ENCODE data around the gene CSTA. TPM values are rescaled to one million over a fixed set of nuclear protein-coding genes. Genes with fewer than 3 reads are reported as not detected.

Gene CSTA
- total and polyA plus RNA-seq, 2 donors, result 10.0 to 12.4 TPM

- Histone ChIP-seq H3K27ac (ENCODE audit: low read depth) (no peak overlapping the region), H3K4me1 (ENCODE audit: insufficient read depth) (no peaks in the 10 kb centered on the region), H3K4me3 (ENCODE audit: low read depth, low read length) (no peak overlapping the region), H3K36me3 (ENCODE audit: insufficient read depth) (no peaks in the 10 kb centered on the region)
- no peak for DNase-seq (ENCODE audit: extremely low spot score)
- 98% methylated on average over 1 of the region's 1 CpG for WGBS
Observed at GRCh38 chr3:122374034-122374433, 49.0 kb downstream of the CSTA start.

- Histone ChIP-seq H3K4me1 (ENCODE audit: insufficient read depth) (no peaks in the 10 kb centered on the region), H3K4me3 (ENCODE audit: low read depth, low read length) (no peak overlapping the region), H3K36me3 (ENCODE audit: insufficient read depth) (no peaks in the 10 kb centered on the region), H3K27ac (ENCODE audit: low read depth) (no peak overlapping the region)
- no peak for DNase-seq (ENCODE audit: extremely low spot score)
- WGBS, result 74% methylated on average over 4 of the region's 4 CpGs
Observed at GRCh38 chr3:122377975-122378374, 52.9 kb downstream of the CSTA start.

- DNase-seq (ENCODE audit: extremely low spot score), result peak; percentile 69
- Histone ChIP-seq H3K27ac (ENCODE audit: low read depth) (peak within 1 kb of the TSS; percentile 83), H3K36me3 (ENCODE audit: insufficient read depth) (no peaks in the 10 kb centered on the region), H3K4me3 (ENCODE audit: low read depth, low read length) (peak within 1 kb of the TSS; percentile 68), H3K4me1 (ENCODE audit: insufficient read depth) (peaks cover 2% of the 10 kb centered on the region)
- under 1% methylated on average over 31 of the region's 31 CpGs for WGBS
Observed at GRCh38 chr3:122382888-122383666, 58.0 kb downstream of the CSTA start, which contains the start of gene MIX23. Gene MIX23, minus strand, starts transcription at chr3:122383231. Its CDS starts 7 bp downstream, at chr3:122383224.

- peaks cover 2% of the 10 kb centered on the region for H3K4me1 ChIP-seq (ENCODE audit: insufficient read depth)
- DNase-seq (ENCODE audit: extremely low spot score), result peak; percentile 69
- under 1% methylated on average over 52 of the region's 52 CpGs for WGBS
- H3K4me3 ChIP-seq (ENCODE audit: low read depth, low read length), result peak within 1 kb of the TSS; percentile 68
- H3K27ac ChIP-seq (ENCODE audit: low read depth), result peak within 1 kb of the TSS; percentile 83
- no peaks in the 10 kb centered on the region for H3K36me3 ChIP-seq (ENCODE audit: insufficient read depth)
Observed at GRCh38 chr3:122383771-122384697, 59.0 kb downstream of the CSTA start, which contains the start of gene FAM162A. Gene FAM162A, plus strand, starts transcription at chr3:122384182. Its CDS starts 84 bp downstream, at chr3:122384266.

- H3K4me3 ChIP-seq (ENCODE audit: low read depth, low read length), result no peak overlapping the region
- no peak overlapping the region for H3K27ac ChIP-seq (ENCODE audit: low read depth)
- H3K4me1 ChIP-seq (ENCODE audit: insufficient read depth), result peaks cover 2% of the 10 kb centered on the region
- 82% methylated on average over 3 of the region's 3 CpGs for WGBS
- H3K36me3 ChIP-seq (ENCODE audit: insufficient read depth), result no peaks in the 10 kb centered on the region
- DNase-seq (ENCODE audit: extremely low spot score), result no peak
Observed at GRCh38 chr3:122387709-122388108, 62.7 kb downstream of the CSTA start.

GRCh38 chr3:122389197-122389596 is 64.1 kb downstream of the CSTA start:
- no peak for DNase-seq (ENCODE audit: extremely low spot score)
- no peak overlapping the region for H3K27ac ChIP-seq (ENCODE audit: low read depth)
- no peak overlapping the region for H3K4me3 ChIP-seq (ENCODE audit: low read depth, low read length)
- peaks cover 2% of the 10 kb centered on the region for H3K4me1 ChIP-seq (ENCODE audit: insufficient read depth)
- H3K36me3 ChIP-seq (ENCODE audit: insufficient read depth), result no peaks in the 10 kb centered on the region

- Histone ChIP-seq H3K4me1 (ENCODE audit: insufficient read depth) (peaks cover 2% of the 10 kb centered on the region), H3K36me3 (ENCODE audit: insufficient read depth) (no peaks in the 10 kb centered on the region), H3K4me3 (ENCODE audit: low read depth, low read length) (no peak overlapping the region), H3K27ac (ENCODE audit: low read depth) (no peak overlapping the region)
- 87% methylated on average over 4 of the region's 4 CpGs for WGBS
- DNase-seq (ENCODE audit: extremely low spot score), result no peak
Observed at GRCh38 chr3:122389892-122390291, 64.8 kb downstream of the CSTA start.

GRCh38 chr3:122390665-122391064 is 65.6 kb downstream of the CSTA start:
- WGBS, result 46% methylated on average over 4 of the region's 4 CpGs

More at GRCh38 chr3:122390665-122391064, 65.6 kb downstream of the CSTA start:
- no peak for DNase-seq (ENCODE audit: extremely low spot score)
- Histone ChIP-seq H3K4me3 (ENCODE audit: low read depth, low read length) (no peak overlapping the region), H3K27ac (ENCODE audit: low read depth) (peak overlapping the region; percentile 47), H3K4me1 (ENCODE audit: insufficient read depth) (peaks cover 2% of the 10 kb centered on the region), H3K36me3 (ENCODE audit: insufficient read depth) (peaks cover under 1% of the 10 kb centered on the region)

Other genes with a start within 250 kb of the CSTA start
- gene CASR, start 141.6 kb upstream of the CSTA start, total RNA-seq, result 0.74 TPM
- gene CASR, start 141.6 kb upstream of the CSTA start, polyA plus RNA-seq, result 0.25 TPM
- gene MIX23, start 58.0 kb downstream of the CSTA start, total RNA-seq, result 40.0 TPM
- 13.1 TPM for gene MIX23, start 58.0 kb downstream of the CSTA start, polyA plus RNA-seq
- gene FAM162A, start 58.9 kb downstream of the CSTA start, total RNA-seq, result 24.2 TPM
- gene FAM162A, start 58.9 kb downstream of the CSTA start, polyA plus RNA-seq, result 85.1 TPM
- gene WDR5B, start 90.8 kb downstream of the CSTA start, total RNA-seq, result 8.1 TPM
- 2.9 TPM for gene WDR5B, start 90.8 kb downstream of the CSTA start, polyA plus RNA-seq
- 38.0 TPM for gene KPNA1, start 189.7 kb downstream of the CSTA start, total RNA-seq
- 22.5 TPM for gene KPNA1, start 189.7 kb downstream of the CSTA start, polyA plus RNA-seq
- 30.1 TPM for gene PARP9, start 239.1 kb downstream of the CSTA start, total RNA-seq
- 24.1 TPM for gene PARP9, start 239.1 kb downstream of the CSTA start, polyA plus RNA-seq
- gene DTX3L, start 239.1 kb downstream of the CSTA start, total RNA-seq, result 31.7 TPM
- 12.8 TPM for gene DTX3L, start 239.1 kb downstream of the CSTA start, polyA plus RNA-seq